NCI-H524 treated with DMSO at 0.1 percent for 48 hours (cell line): Measurements from ENCODE around the gene E2F2.

Experiments used
- DNase-seq: peaks from one replicate; lab custom pipeline; 2025; lab: John Stamatoyannopoulos, UW

The E2F2 gene, protein sequence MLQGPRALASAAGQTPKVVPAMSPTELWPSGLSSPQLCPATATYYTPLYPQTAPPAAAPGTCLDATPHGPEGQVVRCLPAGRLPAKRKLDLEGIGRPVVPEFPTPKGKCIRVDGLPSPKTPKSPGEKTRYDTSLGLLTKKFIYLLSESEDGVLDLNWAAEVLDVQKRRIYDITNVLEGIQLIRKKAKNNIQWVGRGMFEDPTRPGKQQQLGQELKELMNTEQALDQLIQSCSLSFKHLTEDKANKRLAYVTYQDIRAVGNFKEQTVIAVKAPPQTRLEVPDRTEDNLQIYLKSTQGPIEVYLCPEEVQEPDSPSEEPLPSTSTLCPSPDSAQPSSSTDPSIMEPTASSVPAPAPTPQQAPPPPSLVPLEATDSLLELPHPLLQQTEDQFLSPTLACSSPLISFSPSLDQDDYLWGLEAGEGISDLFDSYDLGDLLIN

DNA sequence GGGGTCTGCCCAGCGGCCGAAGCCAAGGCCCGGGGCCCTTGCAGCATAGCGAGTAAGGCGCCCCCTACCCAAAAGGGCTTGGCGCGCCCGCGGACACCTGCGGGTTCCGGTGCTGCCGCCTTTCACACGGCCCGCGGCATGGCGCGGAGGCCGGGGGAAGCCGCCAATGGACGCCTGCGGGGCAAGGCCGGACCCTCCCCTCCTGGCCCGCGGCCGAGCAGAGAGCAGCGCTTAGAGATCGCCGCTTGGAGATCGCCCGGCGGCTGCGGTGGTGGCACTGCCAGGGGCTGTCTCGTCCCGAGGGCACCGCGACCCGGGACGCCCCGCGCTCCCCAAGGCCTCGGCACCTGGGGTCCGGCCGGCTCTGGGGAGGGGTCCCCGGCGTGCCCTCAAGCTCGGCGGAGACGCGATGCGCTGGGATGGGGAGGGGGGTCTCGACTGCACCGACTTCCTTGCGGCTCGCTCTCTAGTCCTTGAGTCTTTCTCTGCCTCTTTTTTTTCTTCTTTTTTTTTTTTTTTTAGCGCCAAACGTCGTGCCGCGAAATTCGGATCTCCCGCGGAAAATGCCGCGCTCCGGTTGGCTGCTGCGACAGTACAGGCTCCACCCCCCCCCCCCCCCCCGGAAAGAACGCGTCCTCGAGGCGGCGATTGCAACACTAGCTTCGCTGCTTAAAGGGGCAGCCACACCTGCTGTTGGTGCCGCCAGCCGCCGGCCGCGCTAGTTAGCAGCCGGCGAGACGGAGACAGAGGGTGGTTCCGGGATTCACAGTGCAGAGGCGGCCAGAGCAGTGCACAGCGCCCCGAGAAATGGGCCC, at the start of gene E2F2:
Gene E2F2 (minus strand): TSS at position 487 of the 815 bp plus-strand sequence. CDS start 440 bp downstream, at position 47.
- peak; percentile 46 for DNase-seq

DNA sequence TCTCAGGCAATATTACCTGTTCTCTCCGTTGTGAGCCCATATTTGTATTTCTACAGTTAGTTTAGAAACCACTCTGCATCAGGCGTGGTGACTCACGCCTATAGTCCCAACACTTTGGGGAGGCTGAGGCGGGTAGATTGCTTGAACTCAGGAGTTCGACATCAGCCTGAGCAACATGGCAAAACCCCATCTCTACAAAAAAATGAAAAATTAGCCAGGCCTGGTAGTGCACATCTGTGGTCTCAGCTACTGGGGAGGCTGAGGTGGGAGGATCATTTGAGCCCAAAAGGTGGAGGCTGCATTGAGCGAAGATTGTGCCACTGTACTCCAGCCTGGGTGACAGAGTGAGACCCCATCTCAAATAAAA, 47.9 kb upstream of the E2F2 start:
- DNase-seq, result no peak

DNA sequence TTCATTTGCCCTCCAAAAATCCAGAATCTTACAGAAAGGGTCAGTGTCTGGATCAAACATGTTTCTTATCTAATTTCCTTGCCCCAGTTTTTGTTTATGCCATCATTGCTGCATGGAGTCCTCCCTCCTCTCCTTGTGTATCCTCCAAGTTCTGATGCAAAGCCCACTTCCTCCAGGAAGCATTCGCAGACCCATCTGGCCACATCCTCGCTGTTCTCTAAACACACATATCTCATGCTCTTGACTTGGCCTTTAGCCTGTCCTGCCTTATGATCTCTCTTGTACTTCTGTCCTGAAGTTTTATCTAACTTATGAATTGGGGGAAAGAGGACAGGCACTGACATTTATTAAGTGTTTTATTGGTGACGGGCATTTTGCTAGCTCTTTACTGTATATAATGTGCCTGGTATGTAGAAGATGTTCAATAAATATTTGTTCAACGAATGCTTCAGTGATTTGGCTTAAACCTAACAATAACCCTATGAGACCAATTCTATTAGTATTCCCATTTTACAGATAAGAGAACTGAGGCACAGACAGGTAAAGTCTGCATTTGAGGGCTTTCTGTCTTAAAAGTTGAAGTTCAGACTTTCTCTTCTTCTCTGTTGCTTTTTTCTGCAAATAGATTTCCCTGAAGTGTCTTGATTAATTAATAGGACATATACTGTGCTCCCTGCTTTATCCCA, 47.4 kb upstream of the E2F2 start:
- no peak for DNase-seq

DNA sequence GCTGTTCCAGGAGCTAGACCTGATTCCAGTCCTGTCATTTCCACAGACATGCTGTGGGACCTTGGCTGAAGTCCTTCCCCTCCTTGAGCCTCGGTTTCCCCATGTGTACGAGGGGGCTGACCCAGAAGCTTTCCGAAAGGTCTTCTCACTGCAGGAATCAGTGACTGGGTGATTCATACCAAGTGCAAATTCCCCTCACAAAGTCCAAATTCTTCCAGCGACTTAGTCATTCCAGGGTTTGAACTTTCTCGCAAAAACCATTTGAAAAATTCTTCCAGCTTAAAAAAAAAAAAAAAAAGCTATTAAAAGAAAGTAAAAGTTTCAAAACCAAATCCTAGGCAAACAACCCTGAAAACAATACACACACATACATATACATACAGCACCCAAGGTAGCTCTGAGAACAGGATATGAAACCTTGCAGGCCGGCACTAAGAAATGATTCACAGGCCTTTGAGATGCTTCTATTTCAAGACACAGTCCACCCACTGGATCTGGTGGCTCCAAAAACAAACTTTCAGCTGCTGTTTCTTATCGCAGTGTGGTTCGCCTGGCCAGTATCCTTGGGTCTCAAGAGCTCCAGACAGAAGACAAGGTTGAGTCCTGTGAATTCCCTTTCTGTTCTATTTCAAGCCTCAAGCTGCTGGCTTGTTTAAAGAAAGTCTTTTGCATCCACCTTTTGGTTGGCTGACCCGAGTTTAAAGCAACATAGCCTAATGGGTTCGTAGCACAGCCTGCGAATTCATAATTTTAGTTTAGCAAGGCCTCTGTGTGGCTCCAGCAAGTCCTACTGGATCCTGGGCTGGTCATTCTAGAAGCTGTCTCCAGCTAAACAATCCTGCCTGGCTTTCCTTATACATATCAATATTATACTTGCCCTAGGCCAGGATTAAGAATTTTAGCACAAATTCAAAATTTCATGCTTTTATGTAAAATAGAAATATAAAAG, 46.3 kb upstream of the E2F2 start:
- DNase-seq, result no peak

GRCh38 chr1:23576338-23577055, 45.5 kb upstream of the E2F2 start:
- DNase-seq, result no peak

- no peak for DNase-seq
Measured at GRCh38 chr1:23575226-23575810, 44.3 kb upstream of the E2F2 start.

- DNase-seq, result no peak
Measured at GRCh38 chr1:23574265-23574754, 43.3 kb upstream of the E2F2 start.

GRCh38 chr1:23573574-23574182, 42.6 kb upstream of the E2F2 start:
- no peak for DNase-seq

- no peak for DNase-seq
Measured at GRCh38 chr1:23571465-23571864, 40.4 kb upstream of the E2F2 start.

- no peak for DNase-seq
Measured at GRCh38 chr1:23570001-23570691, 39.1 kb upstream of the E2F2 start.

DNA sequence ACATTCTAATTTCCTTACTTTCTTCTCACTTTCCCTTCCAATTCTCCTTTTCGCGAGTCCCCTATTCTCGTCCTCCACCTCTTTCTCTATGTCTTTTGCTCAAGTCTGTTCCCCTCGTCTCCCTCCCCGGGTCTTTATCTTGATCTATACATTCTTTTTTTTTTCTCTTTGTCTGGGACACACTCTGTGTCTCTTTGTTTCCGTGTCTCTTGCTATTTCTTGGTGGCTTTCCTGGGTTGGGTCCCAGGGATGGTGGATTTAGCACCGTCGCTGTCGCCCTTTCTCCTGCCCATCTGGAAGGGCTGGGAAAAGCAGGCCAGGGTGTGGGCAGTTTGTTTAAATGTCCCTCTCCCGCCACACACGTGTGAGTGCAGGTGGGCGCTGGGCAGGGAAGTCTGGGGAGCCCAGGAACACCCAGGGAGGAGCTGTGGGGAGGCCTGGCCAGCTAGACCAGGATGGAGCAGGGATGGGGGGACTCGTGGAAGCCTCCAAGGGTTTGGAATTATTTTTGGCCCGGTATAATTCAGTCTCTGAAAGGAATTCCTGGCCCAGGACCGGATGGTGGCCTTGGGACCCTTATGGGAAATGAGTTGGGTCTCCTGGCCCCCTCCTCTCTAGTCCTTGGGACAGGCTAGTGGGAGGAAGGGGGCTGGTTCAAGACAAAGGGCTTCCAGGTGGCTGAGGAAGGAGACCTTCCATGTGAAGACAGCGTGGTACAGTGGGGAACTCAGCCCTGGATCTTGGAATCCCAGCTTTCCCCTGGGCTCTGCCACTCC, 37.8 kb upstream of the E2F2 start:
- no peak for DNase-seq

- DNase-seq, result no peak
Measured at GRCh38 chr1:23567996-23568607, 37.1 kb upstream of the E2F2 start.

DNA sequence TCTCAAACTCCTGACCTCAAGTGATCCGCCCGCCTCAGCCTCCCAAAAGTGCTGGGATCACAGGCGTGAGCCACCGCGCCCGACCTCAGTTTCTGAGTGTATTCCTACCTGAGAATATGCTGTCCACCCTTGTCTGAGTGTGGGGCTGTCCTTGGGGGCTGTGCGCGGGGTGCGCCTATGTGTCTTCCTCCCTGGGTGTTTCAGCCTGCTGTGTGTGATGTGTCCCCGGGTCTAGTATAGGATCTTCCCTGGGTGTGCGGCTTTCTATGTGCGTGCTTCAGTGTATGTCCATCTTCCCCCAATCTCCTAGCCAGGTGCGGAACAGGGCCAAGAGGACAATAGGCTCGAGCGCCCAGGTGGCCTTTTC, 36.6 kb upstream of the E2F2 start:
- no peak for DNase-seq

DNA sequence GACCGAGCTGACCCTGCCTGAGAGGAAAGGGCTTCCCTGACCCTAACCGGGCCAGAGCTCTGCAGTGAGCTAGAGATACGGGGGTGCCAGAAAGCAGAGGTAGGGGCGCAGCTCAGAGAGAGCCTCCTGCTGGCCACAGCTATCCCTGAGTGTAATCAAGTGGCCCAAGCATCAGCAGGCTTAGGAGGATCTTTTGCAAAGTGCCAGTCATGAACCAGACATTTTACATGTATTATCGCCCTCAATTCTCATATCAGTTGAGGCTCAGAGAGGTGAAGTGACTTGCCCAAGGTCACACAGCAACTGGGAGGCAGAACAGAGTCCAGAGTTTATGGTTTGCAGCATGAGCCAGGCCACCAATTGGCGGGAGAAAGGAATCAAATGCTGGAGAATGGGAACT, 35.3 kb upstream of the E2F2 start:
- DNase-seq, result no peak

DNA sequence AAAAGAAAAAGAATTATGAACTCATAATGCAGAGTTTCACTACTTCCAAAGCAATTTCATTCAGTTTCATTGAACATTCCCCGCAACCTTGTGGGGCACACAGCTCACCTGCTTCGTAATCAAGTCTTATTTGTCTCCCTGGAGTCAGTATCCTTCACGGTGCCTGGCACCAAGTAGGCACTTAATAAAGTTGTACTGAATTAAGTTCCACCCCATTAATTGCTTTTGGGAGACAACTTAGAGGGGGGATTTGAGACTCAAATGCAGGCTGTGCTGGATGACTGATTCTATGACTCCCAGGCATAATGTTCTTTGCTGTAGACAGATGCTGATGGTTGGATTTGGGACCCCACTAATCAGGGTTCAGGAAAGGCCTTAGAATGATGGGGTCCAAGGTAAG, 34.7 kb upstream of the E2F2 start:
- DNase-seq, result no peak

DNA sequence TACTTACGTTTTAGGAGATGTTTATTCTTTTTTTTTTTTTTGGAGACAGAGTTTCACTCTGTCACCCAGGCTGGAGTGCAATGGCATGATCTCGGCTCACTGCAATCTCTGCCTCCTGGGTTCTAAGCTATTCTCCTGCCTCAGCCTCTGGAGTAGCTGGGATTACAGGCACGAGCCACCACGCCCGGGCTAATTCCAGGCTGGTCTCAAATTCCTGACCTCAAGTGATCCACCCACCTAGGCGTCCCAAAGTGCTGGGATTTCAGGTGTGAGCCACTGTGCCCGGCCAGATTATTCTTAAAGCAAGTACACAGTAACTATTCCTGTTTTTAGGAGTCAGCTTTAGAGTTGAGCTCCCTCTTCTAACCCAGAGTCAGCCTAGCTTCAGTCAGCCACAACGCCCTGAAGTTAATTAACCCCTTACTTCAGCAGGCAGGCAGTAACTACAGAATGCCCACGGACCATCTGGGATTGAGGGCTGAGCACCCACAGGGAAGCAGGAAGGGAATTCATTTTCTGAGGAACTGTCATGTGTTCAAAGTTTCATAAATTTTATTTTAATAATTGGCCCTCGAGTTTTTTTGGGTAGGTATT, 33.6 kb upstream of the E2F2 start:
- DNase-seq, result no peak

GRCh38 chr1:23563755-23564374, 32.8 kb upstream of the E2F2 start:
- no peak for DNase-seq
